GM12801 (cell line): ENCODE data around the gene HSD17B3.

Experiments used
- TF ChIP-seq, protein P1 (sequence below): IDR thresholded peaks from one replicate; pipeline ENCODE4 v1.5.1; 2011; ENCODE audit warnings: control low read depth; ENCODE audit not compliant: insufficient read length; ENCODE audit errors: extremely low read depth

Gene HSD17B3

DNA sequence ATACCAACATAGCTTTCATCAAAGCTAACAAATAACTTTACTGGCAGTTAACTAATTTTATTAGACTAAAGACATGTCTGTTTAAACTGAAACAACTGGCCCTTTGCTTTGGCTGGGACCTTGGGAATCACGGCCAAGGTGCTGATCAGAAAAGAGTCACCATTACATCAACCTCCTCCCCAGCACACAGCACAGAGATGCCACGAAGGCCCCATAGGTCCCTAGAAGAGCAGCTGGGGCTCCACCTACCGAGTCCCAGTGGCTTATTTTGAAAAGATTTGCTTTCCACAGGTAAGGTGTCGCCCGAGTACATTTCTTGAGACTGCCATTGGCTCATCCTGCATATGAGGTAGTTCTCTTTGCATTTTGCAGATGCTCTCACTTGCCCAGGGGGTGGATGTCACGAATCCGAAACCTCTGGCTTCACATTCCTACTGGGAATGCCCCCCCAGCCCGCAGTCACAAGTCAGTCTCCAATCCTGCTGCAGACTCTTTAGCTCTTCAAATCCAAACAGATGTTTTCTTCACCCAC, 18.8 kb upstream of the HSD17B3 start:
- TF ChIP-seq, protein P1, sequence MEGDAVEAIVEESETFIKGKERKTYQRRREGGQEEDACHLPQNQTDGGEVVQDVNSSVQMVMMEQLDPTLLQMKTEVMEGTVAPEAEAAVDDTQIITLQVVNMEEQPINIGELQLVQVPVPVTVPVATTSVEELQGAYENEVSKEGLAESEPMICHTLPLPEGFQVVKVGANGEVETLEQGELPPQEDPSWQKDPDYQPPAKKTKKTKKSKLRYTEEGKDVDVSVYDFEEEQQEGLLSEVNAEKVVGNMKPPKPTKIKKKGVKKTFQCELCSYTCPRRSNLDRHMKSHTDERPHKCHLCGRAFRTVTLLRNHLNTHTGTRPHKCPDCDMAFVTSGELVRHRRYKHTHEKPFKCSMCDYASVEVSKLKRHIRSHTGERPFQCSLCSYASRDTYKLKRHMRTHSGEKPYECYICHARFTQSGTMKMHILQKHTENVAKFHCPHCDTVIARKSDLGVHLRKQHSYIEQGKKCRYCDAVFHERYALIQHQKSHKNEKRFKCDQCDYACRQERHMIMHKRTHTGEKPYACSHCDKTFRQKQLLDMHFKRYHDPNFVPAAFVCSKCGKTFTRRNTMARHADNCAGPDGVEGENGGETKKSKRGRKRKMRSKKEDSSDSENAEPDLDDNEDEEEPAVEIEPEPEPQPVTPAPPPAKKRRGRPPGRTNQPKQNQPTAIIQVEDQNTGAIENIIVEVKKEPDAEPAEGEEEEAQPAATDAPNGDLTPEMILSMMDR = no peak

DNA sequence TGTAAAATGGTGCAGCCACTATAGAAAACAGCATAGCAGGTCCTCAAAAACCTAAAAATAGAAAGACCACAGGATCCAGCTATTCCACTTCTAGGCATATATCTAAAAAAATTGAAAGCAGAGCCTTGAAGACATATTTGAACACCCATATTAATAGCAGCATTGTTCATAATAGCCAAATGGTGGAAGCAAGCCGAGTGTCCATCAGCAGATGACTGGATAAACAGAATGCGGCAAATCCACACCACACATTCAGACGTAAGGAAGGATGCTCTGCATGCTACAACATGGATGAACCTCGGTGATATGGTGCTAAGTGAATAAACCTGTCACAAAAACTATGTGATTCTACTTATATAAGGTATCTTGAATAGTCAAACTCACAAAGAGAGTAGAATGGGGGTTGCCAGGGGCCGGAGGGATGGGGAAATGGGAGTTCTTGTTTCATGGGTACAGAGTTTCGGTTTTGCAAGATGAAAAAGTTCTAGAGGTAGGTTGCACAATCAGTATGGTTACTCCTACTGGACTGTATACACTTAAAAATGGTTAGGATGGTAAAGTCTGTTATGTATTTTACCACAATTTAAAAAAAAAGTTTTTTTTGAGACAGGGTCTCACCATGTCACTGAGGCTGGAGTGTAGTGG, 17.1 kb upstream of the HSD17B3 start:
- TF ChIP-seq, protein P1 = no peak

DNA sequence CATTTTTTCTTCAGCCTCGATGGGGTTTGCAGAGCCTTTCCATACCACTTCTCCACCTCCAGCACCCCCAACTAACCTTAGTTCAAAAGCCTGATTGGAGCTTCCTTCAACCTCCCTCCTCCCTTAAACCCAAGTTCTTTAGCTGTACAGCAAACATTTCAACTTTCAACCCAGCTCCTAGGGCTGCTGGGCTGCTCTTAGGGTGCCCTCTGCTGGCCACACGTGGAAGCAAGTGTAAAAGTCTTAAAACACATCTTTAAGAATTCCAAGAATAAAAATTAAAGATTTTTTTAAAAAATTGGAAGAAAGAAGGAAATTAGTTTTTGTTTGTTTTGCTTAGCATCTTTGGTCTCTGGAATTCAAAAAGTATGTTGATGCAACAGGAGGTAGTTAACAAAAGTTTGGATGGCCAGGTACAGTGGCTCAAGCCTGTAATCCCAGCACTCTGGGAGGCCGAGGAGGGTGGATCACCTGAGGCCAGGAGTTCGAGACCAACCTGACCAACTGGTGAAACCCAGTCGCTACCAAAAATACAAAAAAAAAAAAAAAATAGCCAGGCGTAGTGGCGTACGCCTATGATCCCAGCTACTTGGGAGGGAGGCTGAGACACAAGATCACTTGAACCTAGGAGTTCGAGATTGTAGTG, 15.5 kb upstream of the HSD17B3 start:
- TF ChIP-seq, protein P1 = no peak

DNA sequence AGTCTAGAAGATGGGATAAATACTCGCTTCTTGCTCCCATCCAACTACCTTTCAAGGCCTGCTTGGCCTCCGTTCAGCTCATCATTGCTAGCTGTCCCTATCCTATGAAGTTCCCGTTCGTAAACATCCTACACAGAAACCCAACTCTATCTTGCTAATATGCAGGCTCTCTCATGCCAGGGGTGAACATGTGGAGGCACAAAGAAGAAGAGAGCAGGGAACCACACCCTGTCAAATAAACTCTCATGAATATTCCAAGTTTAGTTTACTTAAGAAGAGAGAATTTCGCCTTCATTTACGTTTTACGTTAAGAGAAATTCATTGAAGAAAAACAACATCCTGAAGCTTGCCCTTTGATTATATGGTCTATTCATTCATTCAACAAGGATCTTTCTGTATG, 7.9 kb upstream of the HSD17B3 start:
- TF ChIP-seq, protein P1 = no peak

DNA sequence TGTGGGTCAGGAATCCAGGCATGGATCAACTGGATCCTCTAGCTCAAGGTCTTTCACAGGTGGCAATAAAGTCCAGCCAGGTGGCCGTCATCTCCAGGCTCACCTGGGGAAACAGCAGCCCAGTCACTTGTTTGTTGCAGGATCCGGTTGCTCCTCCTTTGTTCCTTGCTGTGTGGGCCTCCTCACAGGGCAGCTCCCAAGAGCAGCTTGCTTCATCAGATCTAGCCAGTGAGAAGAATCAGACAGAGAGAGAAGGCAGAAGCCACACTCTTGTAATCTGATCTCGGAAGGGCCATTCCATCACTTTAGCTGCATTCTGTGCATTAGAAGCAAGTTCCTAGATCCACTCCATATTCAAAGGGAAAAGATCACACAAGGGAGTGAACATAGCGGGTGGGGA, 3.2 kb upstream of the HSD17B3 start:
- TF ChIP-seq, protein P1 = no peak

DNA sequence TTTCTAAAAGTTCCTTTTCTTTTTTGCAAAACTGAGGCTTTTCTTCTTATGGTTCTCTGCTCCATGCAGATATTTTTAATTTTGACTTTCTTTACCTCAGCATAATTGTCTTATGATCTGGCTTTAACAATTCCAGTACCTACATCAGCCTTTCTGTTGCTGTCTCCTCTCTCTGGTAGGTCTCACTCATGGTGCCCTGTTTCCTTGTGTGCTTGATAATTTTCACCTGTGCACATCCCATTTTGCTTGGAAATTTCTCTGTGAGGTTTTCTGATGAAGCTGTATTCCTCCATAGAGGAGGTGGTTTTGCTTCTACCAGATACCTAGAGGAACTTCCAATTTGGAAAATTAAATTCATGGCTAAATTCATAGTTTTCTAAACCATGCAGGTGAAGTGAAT, 2.3 kb upstream of the HSD17B3 start:
- TF ChIP-seq, protein P1 = no peak

DNA sequence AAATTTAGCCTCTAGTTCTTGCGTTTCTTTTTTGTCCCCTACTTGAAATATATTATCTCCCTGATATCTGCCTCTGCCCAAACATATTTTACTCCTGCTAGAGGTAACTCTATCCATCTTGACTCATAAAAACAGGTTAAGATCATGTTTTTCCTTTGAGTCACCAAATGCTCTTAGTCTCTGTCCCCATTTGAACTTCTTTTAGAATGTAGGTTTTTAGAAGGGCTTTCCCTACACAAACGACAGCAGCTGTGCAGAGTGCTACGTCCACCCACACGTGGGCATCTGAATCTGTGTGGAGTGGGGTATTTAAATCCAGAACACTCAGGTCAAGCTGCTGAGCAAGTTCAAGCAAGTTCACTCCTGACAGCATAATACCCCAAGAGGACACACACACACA, 2.2 kb downstream of the HSD17B3 start:
- TF ChIP-seq, protein P1 = no peak
